Measurements from ENCODE around the gene SFMBT2. TPM values are rescaled to one million over a fixed set of nuclear protein-coding genes. Genes with fewer than 3 reads are reported as not detected.

Gene SFMBT2
- total RNA-seq (2022): 5.8 and 7.4 TPM in 2 replicates
- percentile 57 among the genes with signal in this experiment for Bru-seq, nascent RNA
- BruChase-seq, experiment 1, labeled RNA remaining after a 6-hour chase: percentile 55 among the genes with signal in this experiment
- percentile 52 among the genes with signal in this experiment for BruChase-seq, experiment 2, labeled RNA remaining after a 2-hour chase
- long read RNA-seq, partial matches to known transcripts: 1 of 1 reads
- long read RNA-seq, other reads (novel, unspliced or antisense): 0 of 1 reads

DNA sequence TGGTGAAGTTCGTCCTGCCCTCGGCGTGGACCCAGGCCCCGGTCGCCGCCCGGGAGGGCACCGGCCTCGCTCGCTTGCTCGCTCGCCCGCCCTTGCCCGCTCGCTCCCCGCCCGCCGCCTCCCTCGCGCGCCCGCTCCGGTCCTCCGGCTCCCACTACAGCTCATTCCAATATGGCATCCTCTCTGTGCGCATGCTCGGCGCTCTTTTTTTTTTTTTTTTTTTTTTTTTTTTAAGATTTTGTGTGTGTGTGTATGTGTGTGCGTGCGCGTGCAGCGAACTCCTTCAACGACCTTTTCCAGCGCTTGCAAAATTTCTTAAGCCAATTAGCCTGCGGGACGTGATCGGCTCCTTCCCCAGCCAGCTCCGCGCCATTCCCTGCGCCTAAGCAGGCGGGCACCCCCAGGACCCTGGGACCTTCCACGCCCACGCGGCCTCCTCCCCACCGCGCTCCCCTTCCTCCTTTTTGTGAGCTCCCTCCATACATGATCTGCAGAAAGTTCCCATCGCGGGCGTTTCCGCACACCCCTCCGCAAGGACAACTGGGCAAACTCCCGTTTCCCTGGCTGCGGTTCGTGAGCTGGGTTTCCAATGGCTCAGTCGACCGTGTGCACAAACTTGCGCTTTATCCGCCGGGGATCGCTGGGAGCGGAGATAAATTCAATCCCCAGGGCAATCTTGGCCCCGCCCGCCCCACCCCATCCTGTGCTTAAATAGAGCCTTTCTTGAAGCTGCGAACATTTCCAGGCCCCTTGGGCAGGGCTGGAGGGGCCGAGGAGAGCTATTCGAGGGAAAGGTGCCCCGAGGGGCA lies at the start of gene SFMBT2:
TSS of gene SFMBT2 (minus strand) at position 173 of the 809 bp plus-strand sequence. CDS start 29,136 bp downstream, outside the sequence.
- no peaks in the 10 kb centered on the region for H3K9me3 Mint-ChIP-seq (ENCODE audit: unreplicated experiment)
- peaks cover 9% of the 10 kb centered on the region for H3K4me1 Mint-ChIP-seq (ENCODE audit: insufficient read depth, unreplicated experiment)
- ChIA-PET POLR2A (interaction anchor here (0.6 to 3.6 kb wide), 12 partner anchors 11 to 690 kb away, joined by 3 to 24 read pairs (median 4); no protein-coding TSS in a partner anchor), CTCF (interaction anchor here (0.5 to 2.4 kb wide), 20 partner anchors 10 to 744 kb away, joined by 3 to 22 read pairs (median 3); no protein-coding TSS in a partner anchor)
- TF ChIP-seq, protein P1, sequence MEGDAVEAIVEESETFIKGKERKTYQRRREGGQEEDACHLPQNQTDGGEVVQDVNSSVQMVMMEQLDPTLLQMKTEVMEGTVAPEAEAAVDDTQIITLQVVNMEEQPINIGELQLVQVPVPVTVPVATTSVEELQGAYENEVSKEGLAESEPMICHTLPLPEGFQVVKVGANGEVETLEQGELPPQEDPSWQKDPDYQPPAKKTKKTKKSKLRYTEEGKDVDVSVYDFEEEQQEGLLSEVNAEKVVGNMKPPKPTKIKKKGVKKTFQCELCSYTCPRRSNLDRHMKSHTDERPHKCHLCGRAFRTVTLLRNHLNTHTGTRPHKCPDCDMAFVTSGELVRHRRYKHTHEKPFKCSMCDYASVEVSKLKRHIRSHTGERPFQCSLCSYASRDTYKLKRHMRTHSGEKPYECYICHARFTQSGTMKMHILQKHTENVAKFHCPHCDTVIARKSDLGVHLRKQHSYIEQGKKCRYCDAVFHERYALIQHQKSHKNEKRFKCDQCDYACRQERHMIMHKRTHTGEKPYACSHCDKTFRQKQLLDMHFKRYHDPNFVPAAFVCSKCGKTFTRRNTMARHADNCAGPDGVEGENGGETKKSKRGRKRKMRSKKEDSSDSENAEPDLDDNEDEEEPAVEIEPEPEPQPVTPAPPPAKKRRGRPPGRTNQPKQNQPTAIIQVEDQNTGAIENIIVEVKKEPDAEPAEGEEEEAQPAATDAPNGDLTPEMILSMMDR (IDR thresholded peaks at IDR 0.05; ENCODE audit: unreplicated experiment): peak; percentile 10
- H3K27ac Mint-ChIP-seq (ENCODE audit: low read depth, unreplicated experiment): peak within 1 kb of the TSS; percentile 14
- DNase-seq (ENCODE audit: unreplicated experiment): peak; percentile 68
- H3K27me3 Mint-ChIP-seq (ENCODE audit: insufficient read depth, unreplicated experiment): no peaks in the 10 kb centered on the region
- H3K36me3 Mint-ChIP-seq (ENCODE audit: insufficient read depth, unreplicated experiment): peaks cover 5% of the 10 kb centered on the region
- intact Hi-C loops (cut with micrococcal nuclease): loop anchor here (1.0 kb wide), 1 partner anchor 290 kb away; no protein-coding TSS in a partner anchor
- H3K4me3 Mint-ChIP-seq (ENCODE audit: unreplicated experiment): peak within 1 kb of the TSS; percentile 86
- no TSS peak for BruUV-seq (replicated peaks)

DNA sequence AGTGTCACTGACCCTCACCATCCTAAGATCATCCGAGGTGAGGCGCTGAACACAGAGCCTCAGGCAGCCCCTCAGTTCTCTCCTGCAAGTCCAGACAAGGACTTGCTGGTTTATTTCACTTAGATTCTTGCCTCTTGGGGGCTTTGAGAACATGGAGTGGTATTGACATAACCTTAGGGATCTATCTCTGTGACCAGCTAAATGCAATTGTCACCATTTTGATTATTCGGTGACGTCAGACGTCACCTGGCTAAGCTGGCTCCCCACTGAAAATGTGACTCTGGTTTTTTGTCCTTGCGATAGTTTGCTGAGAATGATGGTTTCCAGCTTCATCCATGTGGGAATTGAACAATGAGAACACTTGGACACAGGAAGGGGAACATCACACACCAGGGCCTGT lies 49.2 kb upstream of the SFMBT2 start:
- ChIA-PET POLR2A (no interaction called here), CTCF (interaction anchor here (0.6 to 1.6 kb wide), 2 partner anchors 9 to 31 kb away, joined by 3 to 5 read pairs; no protein-coding TSS in a partner anchor)
- no peaks in the 10 kb centered on the region for H3K27me3 Mint-ChIP-seq (ENCODE audit: insufficient read depth, unreplicated experiment)
- DNase-seq (ENCODE audit: unreplicated experiment): no peak
- no peak overlapping the region for H3K4me3 Mint-ChIP-seq (ENCODE audit: unreplicated experiment)
- H3K27ac Mint-ChIP-seq (ENCODE audit: low read depth, unreplicated experiment): no peak overlapping the region
- intact Hi-C loops (cut with micrococcal nuclease): no loop called here
- no TSS peak for BruUV-seq (replicated peaks)
- TF ChIP-seq, protein P1 (IDR thresholded peaks at IDR 0.05; ENCODE audit: unreplicated experiment): no peak
- H3K36me3 Mint-ChIP-seq (ENCODE audit: insufficient read depth, unreplicated experiment): no peaks in the 10 kb centered on the region
- no peaks in the 10 kb centered on the region for H3K9me3 Mint-ChIP-seq (ENCODE audit: unreplicated experiment)
- H3K4me1 Mint-ChIP-seq (ENCODE audit: insufficient read depth, unreplicated experiment): peaks cover 6% of the 10 kb centered on the region

DNA sequence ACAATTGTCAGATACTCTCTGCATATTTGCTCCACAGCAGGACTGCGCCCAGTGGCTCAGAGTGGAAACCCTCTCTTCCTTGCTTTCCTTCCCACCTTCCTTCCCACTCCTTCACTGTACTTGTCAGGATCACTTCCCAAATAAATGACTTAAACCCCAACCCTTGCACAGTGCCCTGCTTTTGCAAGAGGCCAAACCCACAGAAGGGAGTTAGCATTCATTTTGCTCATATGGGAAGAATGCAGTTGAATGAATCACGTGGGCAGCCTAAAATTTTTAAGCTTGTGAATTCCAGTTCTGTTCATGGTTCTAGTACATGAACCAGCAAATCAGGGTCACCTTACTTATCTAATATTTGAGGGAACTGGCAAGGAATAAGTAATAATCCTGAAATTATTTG lies 47.7 kb upstream of the SFMBT2 start:
- BruUV-seq (replicated peaks): no TSS peak
- H3K27ac Mint-ChIP-seq (ENCODE audit: low read depth, unreplicated experiment): no peak overlapping the region
- peak; percentile 23 for DNase-seq (ENCODE audit: unreplicated experiment)
- no peak overlapping the region for H3K4me3 Mint-ChIP-seq (ENCODE audit: unreplicated experiment)
- CTCF ChIA-PET: interaction anchor here (0.6 to 0.7 kb wide), 2 partner anchors 330 to 1208 kb away, joined by 3 read pairs; no protein-coding TSS in a partner anchor
- intact Hi-C loops (cut with micrococcal nuclease): no loop called here
- H3K36me3 Mint-ChIP-seq (ENCODE audit: insufficient read depth, unreplicated experiment): no peaks in the 10 kb centered on the region
- no peaks in the 10 kb centered on the region for H3K27me3 Mint-ChIP-seq (ENCODE audit: insufficient read depth, unreplicated experiment)
- peaks cover 8% of the 10 kb centered on the region for H3K9me3 Mint-ChIP-seq (ENCODE audit: unreplicated experiment)
- POLR2A ChIA-PET: no interaction called here
- TF ChIP-seq, protein P1 (IDR thresholded peaks at IDR 0.05; ENCODE audit: unreplicated experiment): no peak
- H3K4me1 Mint-ChIP-seq (ENCODE audit: insufficient read depth, unreplicated experiment): peaks cover 6% of the 10 kb centered on the region
